GM12878 (cell line): ENCODE data around the gene MYO7B. TPM values are rescaled to one million over a fixed set of nuclear protein-coding genes. Genes with fewer than 3 reads are reported as not detected.

Source experiments
- ATAC-seq: fragments of 200-7000 bp; cut with Tn5 transposase; 3 replicates; pipeline ENCODE4 v1.9.1; 2020; ENCODE audit warnings: mild to moderate bottlenecking, moderate library complexity
- BruUV-seq: library from RNA; stranded (reverse); fragments of 400-500 nt; replicated peaks from 2 replicates; lab custom pipeline; 2021; lab: Mats Ljungman, UMichigan
- CTCF ChIA-PET: fragments of 300-600 bp; sonication (Branson Sonifier 250); formaldehyde crosslinking; extraction: SDS; loops from one replicate; lab custom pipeline; 2021; ENCODE audit warnings: inconsistent platforms; lab: Yijun Ruan, JAX
- POLR2A ChIA-PET: fragments of 350-600 bp; formaldehyde crosslinking; extraction: SDS; loops from one replicate; lab custom pipeline; 2021; ENCODE audit warnings: inconsistent platforms; lab: Charles Lee
- RAD21 ChIA-PET: fragments of 300-600 bp; sonication (Branson Sonifier 250); formaldehyde crosslinking; loops from one replicate; lab custom pipeline; 2023; ENCODE audit warnings: antibody characterized with exemption; ENCODE audit not compliant: unreplicated experiment; lab: Charles Lee
- SMC1A ChIA-PET: fragments of 300-600 bp; sonication (Branson Sonifier 250); formaldehyde crosslinking; loops from one replicate; lab custom pipeline; 2023; ENCODE audit not compliant: unreplicated experiment, uncharacterized antibody; lab: Charles Lee
- DNase-seq: peaks from one replicate; pipeline ENCODE4 v3.0.0-alpha.2; 2011; ENCODE audit warnings: low read depth, low spot score
- FAIRE-seq: peaks from 3 replicates; lab custom pipeline; 2011; peaks lifted over from hg19 to GRCh38; lab: Jason Lieb, UNC
- H2AFZ ChIP-seq: 2 replicates; pipeline ENCODE4 v1.6.0; 2011; ENCODE audit warnings: low read depth, low read length, control low read depth; ENCODE audit not compliant: control insufficient read depth
- H3K27ac ChIP-seq: 2 replicates; pipeline ENCODE4 v1.5.1; 2011; ENCODE audit warnings: control low read depth; ENCODE audit not compliant: control insufficient read depth, insufficient read depth
- H3K27me3 ChIP-seq, 2 experiments: replicated peaks in 1 of 2; 2 replicates each; pipeline versions ENCODE4 v1.6.0 to v1.6.1; 2011; ENCODE audit warnings: low read length in 1 of 2; ENCODE audit not compliant: control insufficient read depth in 2 of 2, insufficient read depth in 2 of 2
- H3K36me3 ChIP-seq, 2 experiments: 2 replicates each; pipeline ENCODE4 v1.5.1; 2011; ENCODE audit warnings: low read length in 1 of 2; ENCODE audit not compliant: control insufficient read depth in 2 of 2, insufficient read depth in 2 of 2
- H3K4me1 ChIP-seq: 2 replicates; pipeline ENCODE4 v1.6.1; 2011; ENCODE audit warnings: mild to moderate bottlenecking, low read length, moderate library complexity, mixed read lengths; ENCODE audit not compliant: control insufficient read depth, insufficient read depth
- H3K4me2 ChIP-seq: 2 replicates; pipeline ENCODE4 v1.6.0; 2011; ENCODE audit warnings: control low read depth; ENCODE audit not compliant: control insufficient read depth, insufficient read depth
- H3K4me3 ChIP-seq: fragments of 200-600 bp; sonication (generic); 2 replicates; pipeline ENCODE4 v1.5.1; 2016
- H3K79me2 ChIP-seq: 2 replicates; pipeline ENCODE4 v1.6.0; 2011; ENCODE audit warnings: low read length; ENCODE audit not compliant: control insufficient read depth, insufficient read depth
- H3K9ac ChIP-seq: 2 replicates; pipeline ENCODE4 v1.8.0; 2011; ENCODE audit warnings: low read length, control low read depth, mixed read lengths; ENCODE audit not compliant: control insufficient read depth, insufficient read depth
- H3K9me3 ChIP-seq: replicated peaks from 3 replicates; pipeline ENCODE4 v1.5.1; 2011; ENCODE audit warnings: mild to moderate bottlenecking, low read length; ENCODE audit not compliant: control insufficient read depth, insufficient read depth
- H4K20me1 ChIP-seq: 2 replicates; pipeline ENCODE4 v1.6.0; 2011; ENCODE audit not compliant: control insufficient read depth, insufficient read depth
- BCL11A ChIP-seq: IDR thresholded peaks from 2 replicates; pipeline ENCODE4 v1.6.1; 2011; ENCODE audit warnings: low read depth, low read length
- BHLHE40 ChIP-seq, 2 experiments: fragments of 450-650 bp in 1 of 2; IDR thresholded peaks; 2 replicates each; pipeline ENCODE4 v1.6.1; 2011 to 2017; ENCODE audit warnings: low read depth in 2 of 2, borderline replicate concordance in 1 of 2, improper control_type of control experiment in 1 of 2, low read length in 1 of 2, mild to moderate bottlenecking in 1 of 2
- BRCA1 ChIP-seq: IDR thresholded peaks from 2 replicates; pipeline ENCODE4 v1.6.1; 2011; ENCODE audit warnings: low read depth, low read length, improper control_type of control experiment
- CBX3 ChIP-seq: fragments of 200-600 bp; sonication (generic); IDR thresholded peaks from 2 replicates; pipeline ENCODE4 v1.6.1; 2016; ENCODE audit warnings: low read depth, borderline replicate concordance
- CEBPB ChIP-seq, 2 experiments: fragments of 150-350 bp in 1 of 2; IDR thresholded peaks; 2 replicates each; pipeline ENCODE4 v1.6.1; 2012 to 2014; ENCODE audit warnings: low read depth in 2 of 2, low read length in 2 of 2, borderline replicate concordance in 1 of 2, inconsistent platforms in 1 of 2
- CHD4 ChIP-seq: fragments of 200-600 bp; sonication (generic); IDR thresholded peaks from 2 replicates; pipeline ENCODE4 v1.6.1; 2016; ENCODE audit warnings: mild to moderate bottlenecking
- E2F4 ChIP-seq: IDR thresholded peaks from 2 replicates; pipeline ENCODE4 v1.6.1; 2012; ENCODE audit warnings: low read depth, low read length, improper control_type of control experiment
- EED ChIP-seq: sonication (generic); IDR thresholded peaks from 2 replicates; pipeline ENCODE4 v1.6.1; 2016; ENCODE audit warnings: antibody characterized with exemption, low read depth
- ETV6 ChIP-seq, 2 experiments: fragments of 450-650 bp in 1 of 2; IDR thresholded peaks in 1 of 2; conservative IDR thresholded peaks in 1 of 2; 2 replicates each; pipeline ENCODE4 v1.6.1; 2014; ENCODE audit warnings: antibody characterized with exemption in 1 of 2, borderline replicate concordance in 1 of 2, low read depth in 1 of 2, mild to moderate bottlenecking in 1 of 2, moderate library complexity in 1 of 2
- HDAC2 ChIP-seq: fragments of 200-600 bp; sonication (generic); IDR thresholded peaks from 2 replicates; pipeline ENCODE4 v1.6.1; 2017
- KAT2A ChIP-seq: conservative IDR thresholded peaks from 2 replicates; pipeline ENCODE4 v1.6.1; 2011; ENCODE audit warnings: low read depth, low read length; ENCODE audit not compliant: control insufficient read depth
- KLF5 ChIP-seq: fragments of 450-650 bp; IDR thresholded peaks from 2 replicates; pipeline ENCODE4 v1.6.1; 2014; ENCODE audit warnings: mild to moderate bottlenecking; ENCODE audit not compliant: partially characterized antibody
- PAX8 ChIP-seq: fragments of 450-650 bp; IDR thresholded peaks from 2 replicates; pipeline ENCODE4 v1.6.1; 2017; ENCODE audit warnings: mild to moderate bottlenecking, moderate library complexity
- PBX3 ChIP-seq: IDR thresholded peaks from 2 replicates; pipeline ENCODE4 v1.6.1; 2011; ENCODE audit warnings: mild to moderate bottlenecking, low read depth, low read length, moderate library complexity; ENCODE audit not compliant: insufficient replicate concordance
- RFX5 ChIP-seq: IDR thresholded peaks from 2 replicates; pipeline ENCODE4 v1.6.1; 2011; ENCODE audit warnings: low read depth, low read length, improper control_type of control experiment
- TBL1XR1 ChIP-seq: IDR thresholded peaks from 2 replicates; pipeline ENCODE4 v1.6.1; 2012; ENCODE audit warnings: low read depth, low read length, improper control_type of control experiment
- YBX1 ChIP-seq: fragments of 450-650 bp; IDR thresholded peaks from 2 replicates; pipeline ENCODE4 v1.6.1; 2016; ENCODE audit warnings: antibody characterized with exemption
- ZNF24 ChIP-seq: fragments of 450-650 bp; IDR thresholded peaks from 2 replicates; pipeline ENCODE4 v1.6.1; 2017; ENCODE audit warnings: antibody characterized with exemption, mild to moderate bottlenecking
- WGBS: methylation state at CpG from one replicate; pipeline ENCODE4 v1.1.6; 2016; ENCODE audit warnings: low lambda C conversion rate; ENCODE audit not compliant: insufficient replicate concordance, insufficient coverage; ENCODE audit errors: missing lambda C conversion rate; 5-methylcytosine and 5-hydroxymethylcytosine counted together
- in situ Hi-C: fragments of 300-500 bp; cut with MboI; formaldehyde crosslinking; loops from 9 replicates; pipeline ENCODE4 v1.14.3; 2018; ENCODE audit warnings: mixed read lengths
- intact Hi-C: fragments of 100-400 bp; cut with micrococcal nuclease; formaldehyde crosslinking; loops from one replicate; pipeline ENCODE4 v1.14.2; 2022; ENCODE audit not compliant: unreplicated experiment
- polyA plus RNA-seq, 11 experiments: library from polyadenylated mRNA; depleted of rRNA in 4 of 11; unstranded in 6 of 11; stranded (reverse) in 5 of 11; fragments of >200 nt; fragmentation: Nextera tagmentation in 4 of 11; fragmentation: Illumina TruSeq in 1 of 11; extraction: Ambion mirVana in 4 of 11; extraction: Trizol in 1 of 11; gene quantifications; 1 replicate in 1 of 11; 2 replicates in 10 of 11; pipeline versions ENCODE4 v1.2.1 to v1.2.3, GENCODE V29; 2011 to 2016; ENCODE audit warnings: inconsistent platforms in 2 of 11, missing spikeins in 2 of 11, low read depth in 1 of 11
- total RNA-seq, 4 experiments: library from RNA; depleted of rRNA in 3 of 4; stranded (reverse); fragments of >200 nt in 3 of 4; fragmentation: Illumina TruSeq in 1 of 4; extraction: Trizol in 1 of 4; gene quantifications; 2 replicates each; pipeline versions ENCODE4 v1.2.1 to v1.2.3, GENCODE V29; 2013 to 2021

MYO7B gene
- total and polyA plus RNA-seq, 10 of the 15 experiments (the other 5 are each of a cell fraction or from before 2014, with no cell fraction given): 0.08 to 4.8 (median 1.2) TPM

- RAD21 ChIA-PET: no interaction called here
- WGBS: 63% methylated on average over 7 of the region's 7 CpGs
- Histone ChIP-seq H3K36me3 (no peaks in the 10 kb centered on the region), H3K27me3 (no peaks in the 10 kb centered on the region; a peak in 1 of 4 replicates), H3K4me3 (no peak overlapping the region), H3K9me3 (peaks cover 7% of the 10 kb centered on the region), H3K27ac (no peak overlapping the region), H2AFZ (no peak overlapping the region), H3K79me2 (no peaks in the 10 kb centered on the region), H3K4me1 (no peaks in the 10 kb centered on the region), H3K9ac (no peak overlapping the region), H3K4me2 (no peak overlapping the region), H4K20me1 (no peaks in the 10 kb centered on the region)
- SMC1A ChIA-PET: no interaction called here
- CTCF ChIA-PET: interaction anchor here (1.4 kb wide), 1 partner anchor 14 kb away, joined by 6 read pairs; no protein-coding TSS in a partner anchor
- intact Hi-C loops: no loop called here
- POLR2A ChIA-PET: interaction anchor here (0.6 kb wide), 1 partner anchor 809 kb away, joined by 3 read pairs; no protein-coding TSS in a partner anchor
- TF ChIP-seq ZNF24: no peak
- TF ChIP-seq BRCA1: no peak
- TF ChIP-seq E2F4: no peak
- TF ChIP-seq HDAC2: no peak
- no peak for TF ChIP-seq PBX3
- no peak for TF ChIP-seq ETV6 (conservative IDR thresholded peaks at IDR 0.05 in 1 of 2, IDR thresholded peaks at IDR 0.05 in 1 of 2; ENCODE audit: borderline replicate concordance in 1 of 2, low read depth in 1 of 2)
- no peak for TF ChIP-seq KLF5
- no peak for TF ChIP-seq CHD4
- no peak for TF ChIP-seq EED
- TF ChIP-seq TBL1XR1: no peak
- TF ChIP-seq BHLHE40 (IDR thresholded peaks at IDR 0.05; ENCODE audit: borderline replicate concordance in 1 of 2, low read depth in 2 of 2, low read length in 1 of 2): no peak
- no peak for TF ChIP-seq RFX5
- TF ChIP-seq CBX3: no peak
- TF ChIP-seq CEBPB (IDR thresholded peaks at IDR 0.05; ENCODE audit: borderline replicate concordance in 1 of 2, low read depth in 2 of 2, low read length in 2 of 2): no peak
- TF ChIP-seq BCL11A: no peak
- TF ChIP-seq KAT2A: no peak
- TF ChIP-seq YBX1: no peak
- no peak for TF ChIP-seq PAX8
- no TSS peak for BruUV-seq
- DNase-seq (no peak), ATAC-seq (no peak), FAIRE-seq (no peak)
- in situ Hi-C loops: no loop called here
Observed at GRCh38 chr2:127605691-127606263, 70.3 kb downstream of the MYO7B start.
